Lower lobe of right lung (tissue), 2 donors: Measurements from ENCODE around the gene C20orf202. TPM values are rescaled to one million over a fixed set of nuclear protein-coding genes. Genes with fewer than 3 reads are reported as not detected.

Source experiments
- ATAC-seq, 2 donors: fragments of 200-7000 bp; cut with Tn5 transposase; one replicate each; pipeline ENCODE4 v1.9.1; 2020 to 2022; ENCODE audit warnings: mild to moderate bottlenecking in 2 of 2, moderate library complexity in 2 of 2
- DNase-seq: peaks from one replicate; pipeline ENCODE4 v3.0.0-alpha.2; 2020
- H3K27ac ChIP-seq: fragments of 200-600 bp; one replicate; pipeline ENCODE4 v1.8.0; 2022
- H3K27me3 ChIP-seq: fragments of 200-600 bp; one replicate; pipeline ENCODE4 v1.8.0; 2022; ENCODE audit warnings: low read depth
- H3K36me3 ChIP-seq: fragments of 200-600 bp; one replicate; pipeline ENCODE4 v1.8.0; 2022; ENCODE audit warnings: mild to moderate bottlenecking
- H3K4me1 ChIP-seq: fragments of 200-600 bp; one replicate; pipeline ENCODE4 v1.8.0; 2022
- H3K4me3 ChIP-seq: fragments of 200-600 bp; one replicate; pipeline ENCODE4 v1.8.0; 2022; ENCODE audit warnings: mild to moderate bottlenecking
- H3K9me3 ChIP-seq: fragments of 200-600 bp; one replicate; pipeline ENCODE4 v1.8.0; 2022
- CTCF ChIP-seq: fragments of 200-600 bp; IDR thresholded peaks from one replicate; pipeline ENCODE4 v1.8.0; 2022; ENCODE audit warnings: antibody characterized with exemption, mild to moderate bottlenecking
- intact Hi-C: fragments of 100-400 bp; cut with DNase I; formaldehyde crosslinking; loops from one replicate; pipeline ENCODE4 v1.11.0; 2022
- total RNA-seq: library from RNA; stranded (reverse); fragmentation: NEBNext Ultra II Directional; extraction: Animal tissue kit (Norgen Biotek cat#: 25700); gene quantifications from one replicate; pipeline ENCODE4 v1.2.1, GENCODE V29; 2021
- donor health status: DM: no; HTN: yes; CAD: no; lungs with severe emphysema.

Gene C20orf202
- total RNA-seq, 1 donor from 2014 or later: 2.1 TPM

- Histone ChIP-seq H3K4me1 (peaks cover 17% of the 10 kb centered on the region), H3K4me3 (no peak overlapping the region)
- DNase-seq: no peak
Measured at GRCh38 chr20:1224205-1224890, 21.1 kb downstream of the C20orf202 start.

GRCh38 chr20:1225263-1225782 is 22.1 kb downstream of the C20orf202 start:
- peaks cover 20% of the 10 kb centered on the region for H3K27me3 ChIP-seq
- H3K4me1 ChIP-seq: peaks cover 17% of the 10 kb centered on the region
- no peak overlapping the region for H3K27ac ChIP-seq
- no peak for TF ChIP-seq CTCF
- H3K36me3 ChIP-seq: no peaks in the 10 kb centered on the region
- no peaks in the 10 kb centered on the region for H3K9me3 ChIP-seq
- ATAC-seq: peak; percentile 73 to 77
- intact Hi-C loops: no loop called here
- no peak for DNase-seq
- peak overlapping the region; percentile 44 for H3K4me3 ChIP-seq

More at GRCh38 chr20:1224205-1224890, 21.1 kb downstream of the C20orf202 start:
- TF ChIP-seq CTCF: no peak
- ATAC-seq: no peak
- H3K36me3 ChIP-seq: no peaks in the 10 kb centered on the region
- intact Hi-C loops: no loop called here
- no peak overlapping the region for H3K27ac ChIP-seq
- H3K9me3 ChIP-seq: no peaks in the 10 kb centered on the region
- peaks cover 20% of the 10 kb centered on the region for H3K27me3 ChIP-seq

- Histone ChIP-seq H3K9me3 (no peaks in the 10 kb centered on the region), H3K4me1 (peaks cover 17% of the 10 kb centered on the region), H3K27ac (peak within 1 kb of the TSS; percentile 41), H3K36me3 (no peaks in the 10 kb centered on the region), H3K27me3 (peaks cover 20% of the 10 kb centered on the region), H3K4me3 (peak within 1 kb of the TSS; percentile 72)
- DNase-seq: peak; percentile 80
- intact Hi-C loops: no loop called here
- peak; percentile 96 to 99 for ATAC-seq
- TF ChIP-seq CTCF: no peak
Measured at GRCh38 chr20:1225783-1226654, 22.8 kb downstream of the C20orf202 start, which contains the start of gene RAD21L1. RAD21L1 (plus strand) TSS chr20:1226044; CDS start chr20:1228454, 2,410 bp downstream.

GRCh38 chr20:1229541-1229940 is 26.3 kb downstream of the C20orf202 start:
- intact Hi-C loops: no loop called here
- TF ChIP-seq CTCF: no peak
- Histone ChIP-seq H3K4me1 (peaks cover 17% of the 10 kb centered on the region), H3K36me3 (no peaks in the 10 kb centered on the region), H3K4me3 (no peak overlapping the region), H3K9me3 (no peaks in the 10 kb centered on the region), H3K27me3 (peaks cover 20% of the 10 kb centered on the region), H3K27ac (no peak overlapping the region)
- ATAC-seq: no peak
- DNase-seq: no peak

GRCh38 chr20:1232286-1233111 is 29.2 kb downstream of the C20orf202 start:
- H3K27me3 ChIP-seq: peaks cover 12% of the 10 kb centered on the region
- no peak for ATAC-seq
- TF ChIP-seq CTCF: no peak

More at GRCh38 chr20:1232286-1233111, 29.2 kb downstream of the C20orf202 start:
- no peaks in the 10 kb centered on the region for H3K36me3 ChIP-seq
- H3K9me3 ChIP-seq: no peaks in the 10 kb centered on the region
- no peak overlapping the region for H3K27ac ChIP-seq
- H3K4me1 ChIP-seq: no peaks in the 10 kb centered on the region
- intact Hi-C loops: no loop called here
- DNase-seq: no peak
- H3K4me3 ChIP-seq: no peak overlapping the region
